Vagina (tissue), 2 donors: ENCODE data around the gene CAST. TPM values are rescaled to one million over a fixed set of nuclear protein-coding genes. Genes with fewer than 3 reads are reported as not detected.

Experiments
- DNase-seq, 2 donors: peaks; one replicate each; pipeline ENCODE4 v3.0.0-alpha.2; 2017; ENCODE audit errors: extremely low spot score in 2 of 2
- H3K27ac ChIP-seq: fragments of 200-600 bp; sonication (generic); one replicate; pipeline ENCODE4 v1.5.1; 2019
- H3K27me3 ChIP-seq: fragments of 200-600 bp; sonication (generic); one replicate; pipeline ENCODE4 v1.5.1; 2019
- H3K36me3 ChIP-seq, 2 donors: fragments of 200-600 bp; sonication (generic); one replicate each; pipeline ENCODE4 v1.5.1; 2017 to 2019
- H3K4me1 ChIP-seq: fragments of 200-600 bp; sonication (generic); one replicate; pipeline ENCODE4 v1.5.1; 2019
- H3K4me3 ChIP-seq, 2 donors: fragments of 200-600 bp; sonication (generic); 1 replicate in 1 of 2; 2 replicates in 1 of 2; pipeline ENCODE4 v1.5.1; 2016 to 2019
- H3K9me3 ChIP-seq: fragments of 200-600 bp; sonication (generic); one replicate; pipeline ENCODE4 v1.5.1; 2019
- POLR2A ChIP-seq, 2 donors: fragments of 450-650 bp; IDR thresholded peaks; one replicate each; pipeline ENCODE4 v1.6.1; 2017; ENCODE audit warnings: antibody characterized with exemption in 2 of 2, mild to moderate bottlenecking in 2 of 2, moderate library complexity in 2 of 2
- POLR2AphosphoS5 ChIP-seq, 2 donors: sonication (generic); formaldehyde crosslinking; IDR thresholded peaks; one replicate each; pipeline ENCODE4 v1.9.0; 2017; ENCODE audit warnings: antibody characterized with exemption in 2 of 2, mild to moderate bottlenecking in 2 of 2, low read depth in 1 of 2; ENCODE audit not compliant: insufficient read depth in 1 of 2
- intact Hi-C: fragments of 100-400 bp; cut with DNase I; formaldehyde crosslinking; loops from one replicate; pipeline ENCODE4 v1.15.1; 2023
- total RNA-seq: library from RNA; depleted of rRNA; stranded (reverse); fragments of >200 nt; gene quantifications from one replicate; pipeline ENCODE4 v1.2.3, GENCODE V29; 2016
- TF ChIP-seq, protein P1 (sequence below), 3 experiments: fragments of 450-650 bp in 2 of 3; fragments of 200-600 bp in 1 of 3; sonication (generic) in 1 of 3; IDR thresholded peaks; one replicate each; pipeline ENCODE4 v1.5.1; 2017 to 2019; ENCODE audit warnings: antibody characterized with exemption in 3 of 3, mild to moderate bottlenecking in 2 of 3, moderate library complexity in 2 of 3

Gene CAST
- total RNA-seq, 1 donor from 2014 or later = 309 TPM

DNA sequence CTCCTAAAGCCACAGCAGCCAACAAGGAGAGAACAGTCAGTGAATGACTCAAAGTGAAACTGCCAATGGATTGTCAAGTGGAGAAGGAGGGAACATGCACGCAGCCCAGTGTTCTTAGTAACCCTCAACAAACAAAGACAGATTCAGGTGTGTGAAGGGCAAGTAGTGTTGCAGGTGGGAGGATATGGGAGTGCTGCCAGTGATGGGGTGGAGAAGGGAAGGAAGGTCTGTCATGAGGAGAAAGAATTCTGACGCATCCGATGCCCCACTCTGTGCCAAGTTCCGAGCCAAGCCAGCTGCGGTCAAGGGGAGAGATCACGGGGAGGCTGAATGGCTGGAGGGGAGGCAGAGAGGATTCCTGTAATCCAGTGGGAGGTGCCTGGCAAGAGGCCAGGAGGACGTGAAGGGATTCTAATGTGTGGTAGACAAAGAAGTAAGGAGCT lies 56.5 kb downstream of the CAST start:
- Histone ChIP-seq H3K27me3 (no peaks in the 10 kb centered on the region), H3K36me3 (no peaks in the 10 kb centered on the region), H3K4me3 (no peak overlapping the region), H3K27ac (no peak overlapping the region), H3K4me1 (peaks cover 79% of the 10 kb centered on the region), H3K9me3 (no peaks in the 10 kb centered on the region)
- TF ChIP-seq POLR2AphosphoS5 (IDR thresholded peaks at IDR 0.05; ENCODE audit: insufficient read depth in 1 of 2, low read depth in 1 of 2) (peak in 1 of 2 donors; percentile 51), POLR2A (IDR thresholded peaks at IDR 0.05) (no peak)
- intact Hi-C loops = loop anchor here (10.0 kb wide), 2 partner anchors 54 to 104 kb away; partner anchors contain the start of gene CAST
- DNase-seq = no peak

DNA sequence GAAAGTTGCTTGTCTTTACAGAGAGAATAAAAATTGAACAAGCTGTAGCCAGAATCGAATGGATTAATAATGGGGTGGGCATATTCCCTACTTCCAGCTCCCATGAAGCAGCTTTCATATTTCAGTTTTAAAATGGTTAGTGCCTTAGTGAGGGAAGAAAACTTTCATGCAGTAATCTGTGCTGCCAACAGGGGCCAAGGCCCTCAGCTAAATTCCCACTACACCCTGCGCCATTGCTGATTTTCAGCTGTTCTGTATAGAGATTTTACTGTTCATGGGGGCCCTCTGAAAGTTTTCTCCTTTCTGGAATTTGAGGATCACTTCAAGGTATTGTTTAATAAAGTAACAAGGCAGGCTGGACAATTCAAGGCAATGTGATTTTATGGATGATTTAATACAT lies 58.2 kb downstream of the CAST start:
- intact Hi-C loops = no loop called here
- no peak for DNase-seq
- no peak overlapping the region for H3K27ac ChIP-seq
- no peaks in the 10 kb centered on the region for H3K9me3 ChIP-seq
- no peaks in the 10 kb centered on the region for H3K27me3 ChIP-seq
- H3K4me3 ChIP-seq = no peak overlapping the region
- peaks cover 62% of the 10 kb centered on the region for H3K4me1 ChIP-seq
- H3K36me3 ChIP-seq = peaks cover 0 to 8% of the 10 kb centered on the region in 2 donors
- TF ChIP-seq, protein P1, sequence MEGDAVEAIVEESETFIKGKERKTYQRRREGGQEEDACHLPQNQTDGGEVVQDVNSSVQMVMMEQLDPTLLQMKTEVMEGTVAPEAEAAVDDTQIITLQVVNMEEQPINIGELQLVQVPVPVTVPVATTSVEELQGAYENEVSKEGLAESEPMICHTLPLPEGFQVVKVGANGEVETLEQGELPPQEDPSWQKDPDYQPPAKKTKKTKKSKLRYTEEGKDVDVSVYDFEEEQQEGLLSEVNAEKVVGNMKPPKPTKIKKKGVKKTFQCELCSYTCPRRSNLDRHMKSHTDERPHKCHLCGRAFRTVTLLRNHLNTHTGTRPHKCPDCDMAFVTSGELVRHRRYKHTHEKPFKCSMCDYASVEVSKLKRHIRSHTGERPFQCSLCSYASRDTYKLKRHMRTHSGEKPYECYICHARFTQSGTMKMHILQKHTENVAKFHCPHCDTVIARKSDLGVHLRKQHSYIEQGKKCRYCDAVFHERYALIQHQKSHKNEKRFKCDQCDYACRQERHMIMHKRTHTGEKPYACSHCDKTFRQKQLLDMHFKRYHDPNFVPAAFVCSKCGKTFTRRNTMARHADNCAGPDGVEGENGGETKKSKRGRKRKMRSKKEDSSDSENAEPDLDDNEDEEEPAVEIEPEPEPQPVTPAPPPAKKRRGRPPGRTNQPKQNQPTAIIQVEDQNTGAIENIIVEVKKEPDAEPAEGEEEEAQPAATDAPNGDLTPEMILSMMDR (IDR thresholded peaks at IDR 0.05) = no peak
- TF ChIP-seq POLR2AphosphoS5 (IDR thresholded peaks at IDR 0.05; ENCODE audit: insufficient read depth in 1 of 2, low read depth in 1 of 2) = no peak
- no peak for TF ChIP-seq POLR2A (IDR thresholded peaks at IDR 0.05)

DNA sequence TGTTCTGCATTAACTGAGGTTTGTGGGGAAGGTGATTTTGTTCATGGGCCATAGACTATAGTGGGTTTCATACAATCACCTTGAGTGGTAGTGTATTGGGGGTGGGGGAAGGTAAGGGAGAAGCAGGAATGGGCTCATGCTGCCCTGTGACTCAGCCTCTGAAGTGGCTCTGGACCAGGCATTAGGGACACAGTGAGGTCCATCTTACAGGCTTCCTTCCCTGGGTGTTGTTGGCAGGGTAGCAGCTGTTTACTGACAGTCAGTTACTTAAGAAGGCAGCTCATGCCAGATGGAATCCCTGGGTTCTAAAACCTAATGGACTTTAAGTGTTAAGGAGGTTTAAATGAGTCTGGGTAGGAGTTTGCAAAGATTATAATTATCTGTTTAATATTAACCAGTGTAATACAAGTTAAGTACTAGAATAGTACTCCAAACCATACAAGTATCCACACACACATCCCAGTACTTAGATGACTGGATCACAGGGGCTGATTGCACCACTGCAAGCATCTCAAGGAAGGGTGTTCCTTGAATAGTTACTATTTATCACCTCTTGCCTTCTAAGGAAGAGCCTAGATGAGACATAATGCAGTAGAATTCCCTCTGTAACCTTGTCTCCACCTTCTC lies 59.3 kb downstream of the CAST start:
- no peak for DNase-seq
- Histone ChIP-seq H3K9me3 (no peaks in the 10 kb centered on the region), H3K4me1 (peaks cover 60% of the 10 kb centered on the region), H3K4me3 (no peak overlapping the region), H3K36me3 (peaks cover 0 to 8% of the 10 kb centered on the region in 2 donors), H3K27me3 (no peaks in the 10 kb centered on the region), H3K27ac (no peak overlapping the region)
- TF ChIP-seq POLR2AphosphoS5 (IDR thresholded peaks at IDR 0.05; ENCODE audit: insufficient read depth in 1 of 2, low read depth in 1 of 2) = no peak
- TF ChIP-seq, protein P1 (IDR thresholded peaks at IDR 0.05) = no peak
- TF ChIP-seq POLR2A (IDR thresholded peaks at IDR 0.05) = no peak
- intact Hi-C loops = no loop called here

DNA sequence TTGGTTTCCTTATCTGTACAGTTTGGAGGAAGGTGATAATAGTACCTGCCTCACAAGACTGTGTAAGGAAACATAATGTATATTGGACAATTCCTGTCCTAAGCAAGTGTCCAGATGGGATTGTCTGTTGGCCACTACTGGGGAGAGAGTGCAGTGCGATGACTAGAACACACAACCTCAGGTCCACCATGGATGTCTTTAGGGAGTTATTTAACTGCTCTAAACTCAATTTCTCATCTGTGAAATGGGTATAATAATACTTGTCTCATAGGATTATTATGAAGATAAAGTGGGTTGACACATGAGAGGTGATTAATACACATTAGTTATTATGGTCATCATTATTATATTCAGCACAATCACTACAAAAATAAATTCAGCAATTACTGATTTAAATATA lies 63.1 kb downstream of the CAST start:
- no peak for DNase-seq
- no peak overlapping the region for H3K27ac ChIP-seq
- H3K4me3 ChIP-seq = no peak overlapping the region
- no peaks in the 10 kb centered on the region for H3K9me3 ChIP-seq
- TF ChIP-seq POLR2A (IDR thresholded peaks at IDR 0.05) (no peak), POLR2AphosphoS5 (IDR thresholded peaks at IDR 0.05; ENCODE audit: insufficient read depth in 1 of 2, low read depth in 1 of 2) (no peak)
- TF ChIP-seq, protein P1 (IDR thresholded peaks at IDR 0.05) = no peak
- H3K27me3 ChIP-seq = no peaks in the 10 kb centered on the region
- intact Hi-C loops = no loop called here
- H3K4me1 ChIP-seq = peaks cover 30% of the 10 kb centered on the region
- peaks cover 0 to 25% of the 10 kb centered on the region in 2 donors for H3K36me3 ChIP-seq

DNA sequence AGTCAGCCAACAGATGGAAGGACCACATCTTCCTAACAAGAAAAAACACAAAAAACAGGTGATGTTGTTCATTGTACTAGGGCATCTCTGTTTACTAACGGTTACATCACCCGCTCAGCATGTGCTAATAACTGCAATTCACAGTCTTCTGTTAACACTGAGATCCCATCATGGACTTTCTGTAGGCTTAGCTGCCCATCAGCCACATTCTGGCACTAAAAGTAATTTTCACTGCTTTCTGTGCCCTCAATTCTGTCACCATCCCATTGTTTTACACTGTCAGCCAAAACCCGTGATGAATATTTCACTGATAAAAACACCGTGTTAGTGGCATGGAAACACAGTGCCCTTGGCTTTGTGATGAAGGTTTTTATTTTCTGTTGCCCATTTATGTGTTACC lies 64.6 kb downstream of the CAST start:
- peaks cover 17% of the 10 kb centered on the region for H3K4me1 ChIP-seq
- TF ChIP-seq POLR2AphosphoS5 (IDR thresholded peaks at IDR 0.05; ENCODE audit: insufficient read depth in 1 of 2, low read depth in 1 of 2) = no peak
- no peak for TF ChIP-seq POLR2A (IDR thresholded peaks at IDR 0.05)
- TF ChIP-seq, protein P1 (IDR thresholded peaks at IDR 0.05) = no peak
- DNase-seq = no peak
- no peaks in the 10 kb centered on the region for H3K9me3 ChIP-seq
- H3K4me3 ChIP-seq = no peak overlapping the region
- intact Hi-C loops = no loop called here
- no peak overlapping the region for H3K27ac ChIP-seq
- peaks cover 0 to 35% of the 10 kb centered on the region in 2 donors for H3K36me3 ChIP-seq
- H3K27me3 ChIP-seq = no peaks in the 10 kb centered on the region
